ENCODE data around the gene NT5DC4. TPM values are rescaled to one million over a fixed set of nuclear protein-coding genes. Genes with fewer than 3 reads are reported as not detected.

NT5DC4 gene
- total and polyA plus RNA-seq, 2 of the 8 experiments (the other 6 are each of a cell fraction or from before 2014, with no cell fraction given): not detected

GRCh38 chr2:112674229-112674628 is 46.6 kb upstream of the NT5DC4 start:
- H2BK5ac ChIP-seq (ENCODE audit: low read depth, low read length): no peak overlapping the region
- H2AFZ ChIP-seq (ENCODE audit: low read length): no peak overlapping the region
- no peaks in the 10 kb centered on the region for H3K79me1 ChIP-seq (ENCODE audit: low read depth, low read length)
- H2BK120ac ChIP-seq (replicated peaks; ENCODE audit: low read depth, low read length): no peak overlapping the region
- no peak overlapping the region for H4K5ac ChIP-seq (ENCODE audit: insufficient read length, low read depth, low read length)
- no peak overlapping the region for H3K23ac ChIP-seq (ENCODE audit: insufficient read length)
- 87% methylated on average over 8 of the region's 12 CpGs; no CpG with 5 or more reads in 1 of the 2 experiments for WGBS, 2 experiments (ENCODE audit: extremely low coverage in 1 of 2, insufficient coverage in 1 of 2, insufficient read length in 1 of 2, insufficient replicate concordance in 2 of 2, low coverage in 1 of 2, low lambda C conversion rate in 2 of 2, missing lambda C conversion rate in 1 of 2)
- H3K18ac ChIP-seq (ENCODE audit: extremely low read depth, low read length): no peak overlapping the region
- H3K27ac ChIP-seq (ENCODE audit: low read depth, low read length): no peak overlapping the region
- no peak overlapping the region for H3K4ac ChIP-seq (replicated peaks; ENCODE audit: insufficient read length, low read depth, low read length)
- H4K91ac ChIP-seq (replicated peaks; ENCODE audit: insufficient read length, low read length): no peak overlapping the region
- CTCF ChIA-PET (ENCODE audit: partially characterized antibody): interaction anchor here (1.0 to 1.6 kb wide), 5 partner anchors 9 to 51 kb away, joined by 3 to 7 read pairs (median 5); no protein-coding TSS in a partner anchor
- DNase-seq (ENCODE audit: low read depth in 1 of 2, low spot score in 2 of 2) (no peak), FAIRE-seq (no peak)
- no peak overlapping the region for H2BK15ac ChIP-seq (ENCODE audit: low read length)
- TF ChIP-seq POLR2AphosphoS5 (IDR thresholded peaks at IDR 0.05; ENCODE audit: low read depth, low read length) (no peak), SUZ12 (IDR thresholded peaks at IDR 0.05; ENCODE audit: low read length) (no peak), CBX8 (IDR thresholded peaks at IDR 0.05; ENCODE audit: borderline replicate concordance, low read depth, low read length) (no peak), RBBP5 (IDR thresholded peaks at IDR 0.05; ENCODE audit: borderline replicate concordance, low read depth, low read length) (no peak), CREB1 (IDR thresholded peaks at IDR 0.05) (no peak), GABPA (IDR thresholded peaks at IDR 0.05; ENCODE audit: borderline replicate concordance, insufficient read depth, low read length) (no peak), SIX5 (IDR thresholded peaks at IDR 0.05; ENCODE audit: low read depth, low read length) (no peak), TAF1 (IDR thresholded peaks at IDR 0.05; ENCODE audit: low read depth, low read length) (no peak), KDM4A (IDR thresholded peaks at IDR 0.05; ENCODE audit: low read depth, low read length, severe bottlenecking) (no peak), KDM1A (IDR thresholded peaks at IDR 0.05; ENCODE audit: borderline replicate concordance, low read length) (no peak), GTF2F1 (IDR thresholded peaks at IDR 0.05; ENCODE audit: borderline replicate concordance, low read depth, low read length) (no peak), RXRA (IDR thresholded peaks at IDR 0.05; ENCODE audit: insufficient read depth, low read depth, low read length) (no peak)
- no peak overlapping the region for H2AK5ac ChIP-seq (ENCODE audit: low read depth, low read length)
- no peaks in the 10 kb centered on the region for H3K79me2 ChIP-seq (ENCODE audit: control insufficient read depth in 1 of 2, insufficient read depth in 2 of 2, low read length in 2 of 2)
- H3K4me1 ChIP-seq (replicated peaks in 1 of 4; ENCODE audit: control insufficient read depth in 3 of 4, insufficient read depth in 4 of 4, low read length in 3 of 4): no peaks in the 10 kb centered on the region
- H3K9ac ChIP-seq (replicated peaks in 1 of 4; ENCODE audit: extremely low read depth in 1 of 4, low read depth in 3 of 4, low read length in 3 of 4): no peak overlapping the region
- H3K4me3 ChIP-seq (ENCODE audit: extremely low read depth in 1 of 4, insufficient read depth in 2 of 4, low read depth in 3 of 4, low read length in 4 of 4): no peak overlapping the region
- H3K27me3 ChIP-seq (replicated peaks in 1 of 4; ENCODE audit: control insufficient read depth in 3 of 4, extremely low read depth in 1 of 4, insufficient read depth in 3 of 4, low read length in 3 of 4): 0 out of 7 replicates have a peak, but pooled peaks cover 0 to 3% (median 1%) of the 10 kb centered on the region in 4 experiments
- no peak overlapping the region for H2BK12ac ChIP-seq (ENCODE audit: low read depth, low read length)
- H3K23me2 ChIP-seq (ENCODE audit: low read depth, low read length): no peaks in the 10 kb centered on the region
- no peak overlapping the region for H3K56ac ChIP-seq (replicated peaks; ENCODE audit: insufficient read length, low read depth, low read length)
- no peaks in the 10 kb centered on the region for H4K20me1 ChIP-seq (replicated peaks in 1 of 2; ENCODE audit: control insufficient read depth in 1 of 2, insufficient read depth in 2 of 2, low read length in 2 of 2)
- H4K8ac ChIP-seq (ENCODE audit: extremely low read depth, insufficient read depth, low read length): no peak overlapping the region
- H2BK20ac ChIP-seq (ENCODE audit: low read length): no peak overlapping the region
- no peak overlapping the region for H3K4me2 ChIP-seq (ENCODE audit: insufficient read depth in 1 of 2, low read depth in 2 of 2, low read length in 2 of 2)
- H3K36me3 ChIP-seq (ENCODE audit: control insufficient read depth in 2 of 4, insufficient read depth in 4 of 4, low read length in 3 of 4): no peaks in the 10 kb centered on the region
- no peak overlapping the region for H3K14ac ChIP-seq (ENCODE audit: insufficient read length)
- no peaks in the 10 kb centered on the region for H3K9me3 ChIP-seq (ENCODE audit: insufficient read depth in 2 of 2, low read depth in 1 of 2, low read length in 1 of 2)
- POLR2A ChIA-PET (ENCODE audit: partially characterized antibody): interaction anchor here (1.7 kb wide), 1 partner anchor 9 kb away, joined by 6 read pairs; no protein-coding TSS in a partner anchor

Measured in H1 (cell line).